IMR-90 (cell line): ENCODE measurements around the gene TMTC1. TPM values are rescaled to one million over a fixed set of nuclear protein-coding genes. Genes with fewer than 3 reads are reported as not detected.

ENCODE experiments used
- ATAC-seq: fragments of 200-7000 bp; cut with Tn5 transposase; 2 replicates; pipeline ENCODE4 v1.9.1; 2020; ENCODE audit warnings: low read depth, mild to moderate bottlenecking, moderate library complexity
- BruUV-seq: library from RNA; stranded (reverse); fragments of 400-500 nt; replicated peaks from 2 replicates; lab custom pipeline; 2021; lab: Mats Ljungman, UMichigan
- CTCF ChIA-PET: fragments of 300-600 bp; formaldehyde crosslinking; extraction: SDS; loops from one replicate; lab custom pipeline; 2021; ENCODE audit warnings: antibody characterized with exemption; lab: Yijun Ruan, JAX
- POLR2A ChIA-PET: fragments of 300-600 bp; sonication (Branson Sonifier 250); formaldehyde crosslinking; loops from one replicate; lab custom pipeline; 2022; ENCODE audit warnings: antibody characterized with exemption; ENCODE audit not compliant: unreplicated experiment; lab: Charles Lee
- DNase-seq: peaks from one replicate; pipeline ENCODE4 v3.0.0; 2013
- H2AFZ ChIP-seq: replicated peaks from 2 replicates; pipeline ENCODE3; 2013; ENCODE audit warnings: low read length, mild to moderate bottlenecking; ENCODE audit not compliant: poor library complexity
- H2AK5ac ChIP-seq: 2 replicates; pipeline ENCODE4 v1.6.1; 2013; ENCODE audit warnings: low read depth, low read length, inconsistent platforms
- H2AK9ac ChIP-seq: replicated peaks from 2 replicates; pipeline ENCODE3; 2013; ENCODE audit warnings: mild to moderate bottlenecking, low read depth, low read length, moderate library complexity; ENCODE audit not compliant: poor library complexity
- H2BK120ac ChIP-seq: 2 replicates; pipeline ENCODE4 v1.6.1; 2013; ENCODE audit warnings: low read depth, low read length, inconsistent platforms
- H2BK15ac ChIP-seq: 3 replicates; pipeline ENCODE4 v1.6.1; 2013; ENCODE audit warnings: low read depth, low read length, inconsistent platforms
- H2BK20ac ChIP-seq: 2 replicates; pipeline ENCODE4 v1.6.1; 2013; ENCODE audit warnings: low read depth, mild to moderate bottlenecking, inconsistent platforms, low read length, moderate library complexity
- H2BK5ac ChIP-seq: 2 replicates; pipeline ENCODE4 v1.6.1; 2013; ENCODE audit warnings: mild to moderate bottlenecking, low read depth, low read length, inconsistent platforms; ENCODE audit not compliant: poor library complexity, severe bottlenecking
- H3K14ac ChIP-seq: replicated peaks from 2 replicates; pipeline ENCODE4 v1.6.1; 2013; ENCODE audit warnings: low read depth, low read length, inconsistent platforms
- H3K18ac ChIP-seq: 2 replicates; pipeline ENCODE4 v1.6.1; 2013; ENCODE audit warnings: low read depth, low read length, control low read depth
- H3K23ac ChIP-seq: 2 replicates; pipeline ENCODE4 v1.6.1; 2013; ENCODE audit warnings: low read depth, low read length, inconsistent platforms
- H3K27ac ChIP-seq: 2 replicates; pipeline ENCODE4 v1.5.1; 2013; ENCODE audit warnings: mild to moderate bottlenecking, control low read depth, low read length; ENCODE audit not compliant: insufficient read depth
- H3K27me3 ChIP-seq: 2 replicates; pipeline ENCODE4 v1.6.1; 2013; ENCODE audit warnings: low read length; ENCODE audit not compliant: control insufficient read depth, insufficient read depth
- H3K36me3 ChIP-seq: 2 replicates; pipeline ENCODE4 v1.6.1; 2013; ENCODE audit warnings: low read length, mixed read lengths; ENCODE audit not compliant: control insufficient read depth, insufficient read depth
- H3K4ac ChIP-seq: 2 replicates; pipeline ENCODE4 v1.6.1; 2013; ENCODE audit warnings: low read depth, low read length, inconsistent platforms
- H3K4me1 ChIP-seq: 2 replicates; pipeline ENCODE4 v1.6.1; 2013; ENCODE audit warnings: low read length, mixed read lengths; ENCODE audit not compliant: control insufficient read depth, insufficient read depth
- H3K4me2 ChIP-seq: 2 replicates; pipeline ENCODE4 v1.6.1; 2013; ENCODE audit warnings: low read depth, mild to moderate bottlenecking, control low read depth, low read length, moderate library complexity
- H3K4me3 ChIP-seq: 2 replicates; pipeline ENCODE4 v1.5.1; 2013; ENCODE audit warnings: low read depth, mild to moderate bottlenecking, control low read depth, low read length, moderate library complexity; ENCODE audit not compliant: insufficient read depth
- H3K56ac ChIP-seq: 2 replicates; pipeline ENCODE4 v1.6.1; 2013; ENCODE audit warnings: low read length, inconsistent platforms; ENCODE audit not compliant: insufficient read depth; ENCODE audit errors: extremely low read depth
- H3K79me1 ChIP-seq, 2 experiments: 2 replicates each; pipeline ENCODE4 v1.6.1; 2013; ENCODE audit warnings: low read length in 2 of 2, inconsistent platforms in 1 of 2, low read depth in 1 of 2
- H3K9ac ChIP-seq: 2 replicates; pipeline ENCODE4 v1.6.1; 2013; ENCODE audit warnings: low read depth, low read length, control low read depth
- H3K9me1 ChIP-seq: 2 replicates; pipeline ENCODE4 v1.6.1; 2013; ENCODE audit warnings: low read length, inconsistent platforms; ENCODE audit not compliant: insufficient read depth
- H3K9me3 ChIP-seq: 2 replicates; pipeline ENCODE4 v1.6.1; 2013; ENCODE audit warnings: low read length; ENCODE audit not compliant: control insufficient read depth, insufficient read depth
- H4K20me1 ChIP-seq: 2 replicates; pipeline ENCODE4 v1.6.1; 2013; ENCODE audit warnings: low read length, inconsistent platforms; ENCODE audit not compliant: insufficient read depth
- H4K5ac ChIP-seq: 2 replicates; pipeline ENCODE4 v1.6.1; 2013; ENCODE audit warnings: mild to moderate bottlenecking, low read depth, low read length, control low read depth
- H4K8ac ChIP-seq, 2 experiments: 2 replicates each; pipeline ENCODE4 v1.6.1; 2013; ENCODE audit warnings: low read depth in 2 of 2, low read length in 2 of 2, control low read depth in 1 of 2, inconsistent platforms in 1 of 2
- H4K91ac ChIP-seq: 2 replicates; pipeline ENCODE4 v1.6.1; 2013; ENCODE audit warnings: low read depth, low read length, inconsistent platforms; ENCODE audit not compliant: insufficient read depth
- BHLHE40 ChIP-seq: fragments of 150-350 bp; IDR thresholded peaks from 2 replicates; pipeline ENCODE4 v1.6.1; 2016; ENCODE audit warnings: mild to moderate bottlenecking, low read depth, low read length
- CEBPB ChIP-seq: IDR thresholded peaks from 2 replicates; pipeline ENCODE4 v1.6.1; 2012; ENCODE audit warnings: low read depth, low read length, improper control_type of control experiment
- CHD1 ChIP-seq: IDR thresholded peaks from 2 replicates; pipeline ENCODE4 v1.6.1; 2012; ENCODE audit warnings: low read depth, low read length, improper control_type of control experiment
- CTCF ChIP-seq: conservative IDR thresholded peaks from 2 replicates; pipeline ENCODE4 v1.5.1; 2012; ENCODE audit warnings: mild to moderate bottlenecking, low read depth, low read length, improper control_type of control experiment
- FOS ChIP-seq: fragments of 150-350 bp; IDR thresholded peaks from 2 replicates; pipeline ENCODE4 v1.6.1; 2016; ENCODE audit warnings: low read depth, low read length
- MAZ ChIP-seq: IDR thresholded peaks from 2 replicates; pipeline ENCODE4 v1.6.1; 2012; ENCODE audit warnings: low read depth, mild to moderate bottlenecking, low read length, improper control_type of control experiment, moderate library complexity, borderline replicate concordance
- MXI1 ChIP-seq: IDR thresholded peaks from 2 replicates; pipeline ENCODE4 v1.6.1; 2012; ENCODE audit warnings: low read depth, mild to moderate bottlenecking, low read length, moderate library complexity, borderline replicate concordance
- NFE2L2 ChIP-seq: fragments of 150-350 bp; IDR thresholded peaks from 2 replicates; pipeline ENCODE4 v1.6.1; 2016; ENCODE audit warnings: low read depth, mild to moderate bottlenecking, low read length
- POLR2A ChIP-seq: IDR thresholded peaks from 2 replicates; pipeline ENCODE4 v1.6.1; 2012; ENCODE audit warnings: mild to moderate bottlenecking, low read depth, low read length
- RAD21 ChIP-seq: IDR thresholded peaks from 2 replicates; pipeline ENCODE4 v1.6.1; 2012; ENCODE audit warnings: low read length, improper control_type of control experiment
- RCOR1 ChIP-seq: IDR thresholded peaks from 2 replicates; pipeline ENCODE4 v1.6.1; 2012; ENCODE audit warnings: mild to moderate bottlenecking, low read length, improper control_type of control experiment; ENCODE audit not compliant: insufficient replicate concordance
- WGBS, 2 experiments: methylation state at CpG; one replicate each; pipeline versions ENCODE4 v1.1.5 to v1.1.7; 2013; ENCODE audit warnings: missing lambda C conversion rate in 2 of 2; ENCODE audit not compliant: insufficient read length in 1 of 2; ENCODE audit errors: extremely low coverage in 2 of 2; 5-methylcytosine and 5-hydroxymethylcytosine counted together
- dilution Hi-C: fragments of 300-500 bp; cut with HindIII; formaldehyde crosslinking; loops from one replicate; pipeline ENCODE4 v1.14.3; 2018; ENCODE audit warnings: low sequenced_read_pairs; ENCODE audit not compliant: unreplicated experiment
- in situ Hi-C: fragments of 300-500 bp; cut with MboI; formaldehyde crosslinking; loops from 3 replicates; pipeline ENCODE4 v1.14.3; 2019; ENCODE audit warnings: low sequenced_read_pairs, inconsistent platforms, mixed read lengths
- intact Hi-C: fragments of 100-400 bp; cut with micrococcal nuclease; formaldehyde crosslinking; loops from 2 replicates; pipeline ENCODE4 v1.10.0; 2022
- polyA plus RNA-seq, 3 experiments: library from polyadenylated mRNA; depleted of rRNA; stranded (reverse); fragments of >200 nt; gene quantifications; 2 replicates each; pipeline ENCODE4 v1.2.3, GENCODE V29; 2012; ENCODE audit warnings: low replicate concordance in 1 of 3
- total RNA-seq: library from RNA; depleted of rRNA; stranded (reverse); fragments of >200 nt; gene quantifications from 2 replicates; pipeline ENCODE4 v1.2.3, GENCODE V29; 2012
- TF ChIP-seq, protein P1 (sequence below): fragments of 150-350 bp; IDR thresholded peaks from 2 replicates; pipeline ENCODE4 v1.6.1; 2017; ENCODE audit warnings: mild to moderate bottlenecking, antibody characterized with exemption, low read length, low read depth

Gene TMTC1
- total and polyA plus RNA-seq, 2 of the 4 experiments (the other 2 are of a cell fraction): 12.5 to 36.4 TPM

- no peak for DNase-seq
- no peak overlapping the region for H2BK15ac ChIP-seq
- H2AK5ac ChIP-seq: no peak overlapping the region
- ChIA-PET CTCF (no interaction called here), POLR2A (no interaction called here)
- no TSS peak for BruUV-seq
- H4K91ac ChIP-seq: no peak overlapping the region
- no peak overlapping the region for H2BK5ac ChIP-seq
- H2BK120ac ChIP-seq: no peak overlapping the region
- H3K9me3 ChIP-seq: no peaks in the 10 kb centered on the region
- no peaks in the 10 kb centered on the region for H4K20me1 ChIP-seq
- intact Hi-C loops (no loop called here), in situ Hi-C loops (no loop called here), dilution Hi-C loops (no loop called here)
- ATAC-seq: no peak
- H3K56ac ChIP-seq: no peak overlapping the region
- no peak overlapping the region for H3K9ac ChIP-seq
- WGBS, 2 experiments: no CpG with 5 or more reads among the region's 1 CpG
- no peak overlapping the region for H3K18ac ChIP-seq
- H3K9me1 ChIP-seq: no peaks in the 10 kb centered on the region
- no peak overlapping the region for H3K4ac ChIP-seq
- H3K79me1 ChIP-seq: no peaks in the 10 kb centered on the region
- H3K4me3 ChIP-seq: no peak overlapping the region
- no peak overlapping the region for H4K8ac ChIP-seq
- H3K14ac ChIP-seq: no peak overlapping the region
- H2AK9ac ChIP-seq: no peak overlapping the region
- H3K23ac ChIP-seq: no peak overlapping the region
- H2AFZ ChIP-seq: no peak overlapping the region
- no peak overlapping the region for H3K27ac ChIP-seq
- no peak for TF ChIP-seq POLR2A
- TF ChIP-seq CEBPB: no peak
- no peak for TF ChIP-seq BHLHE40
- no peak for TF ChIP-seq CHD1
- no peak for TF ChIP-seq MAZ
- no peak for TF ChIP-seq RAD21
- TF ChIP-seq FOS: no peak
- TF ChIP-seq MXI1: no peak
- TF ChIP-seq NFE2L2: no peak
- TF ChIP-seq RCOR1: no peak
- no peak for TF ChIP-seq CTCF
- TF ChIP-seq, protein P1, sequence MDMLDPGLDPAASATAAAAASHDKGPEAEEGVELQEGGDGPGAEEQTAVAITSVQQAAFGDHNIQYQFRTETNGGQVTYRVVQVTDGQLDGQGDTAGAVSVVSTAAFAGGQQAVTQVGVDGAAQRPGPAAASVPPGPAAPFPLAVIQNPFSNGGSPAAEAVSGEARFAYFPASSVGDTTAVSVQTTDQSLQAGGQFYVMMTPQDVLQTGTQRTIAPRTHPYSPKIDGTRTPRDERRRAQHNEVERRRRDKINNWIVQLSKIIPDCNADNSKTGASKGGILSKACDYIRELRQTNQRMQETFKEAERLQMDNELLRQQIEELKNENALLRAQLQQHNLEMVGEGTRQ: no peak
- no peaks in the 10 kb centered on the region for H3K4me1 ChIP-seq
- no peak overlapping the region for H3K4me2 ChIP-seq
- H3K36me3 ChIP-seq: no peaks in the 10 kb centered on the region
- H3K27me3 ChIP-seq: no peaks in the 10 kb centered on the region
- no peak overlapping the region for H2BK20ac ChIP-seq
- H4K5ac ChIP-seq: no peak overlapping the region
Measured at GRCh38 chr12:29830391-29830790, 46.6 kb upstream of the TMTC1 start.
